WTC11 (cell line): ENCODE measurements around the gene GRM4.

Experiments
- CREM ChIP-seq: sonication (generic); formaldehyde crosslinking; IDR thresholded peaks from 2 replicates; pipeline ENCODE4 v1.8.1; 2022; ENCODE audit warnings: mild to moderate bottlenecking, missing genetic modification reagents, moderate library complexity
- CTCF ChIP-seq: fragments of 200-600 bp; IDR thresholded peaks from 2 replicates; pipeline ENCODE4 v1.8.0; 2022; ENCODE audit warnings: antibody characterized with exemption
- IRF2 ChIP-seq: sonication (generic); formaldehyde crosslinking; IDR thresholded peaks from 2 replicates; pipeline ENCODE4 v1.8.0; 2022; ENCODE audit warnings: low read depth, missing genetic modification reagents, borderline replicate concordance
- KAT7 ChIP-seq: sonication (generic); formaldehyde crosslinking; IDR thresholded peaks from 2 replicates; pipeline ENCODE4 v1.8.1; 2023; ENCODE audit warnings: missing genetic modification reagents, mild to moderate bottlenecking, borderline replicate concordance
- RORB ChIP-seq: fragments of 250-450 bp; sonication (Bioruptor Pico); IDR thresholded peaks from 2 replicates; pipeline ENCODE4 v1.9.0; 2021; ENCODE audit warnings: mild to moderate bottlenecking
- SMAD4 ChIP-seq: sonication (generic); formaldehyde crosslinking; IDR thresholded peaks from 2 replicates; pipeline ENCODE4 v1.8.0; 2022; ENCODE audit warnings: mild to moderate bottlenecking, missing genetic modification reagents
- TEAD1 ChIP-seq: sonication (generic); formaldehyde crosslinking; IDR thresholded peaks from 2 replicates; pipeline ENCODE4 v1.8.0; 2022; ENCODE audit warnings: mild to moderate bottlenecking, missing genetic modification reagents
- ZNF396 ChIP-seq: fragments of 250-450 bp; sonication (Bioruptor Pico); IDR thresholded peaks from 2 replicates; pipeline ENCODE4 v1.8.0; 2021; ENCODE audit warnings: mild to moderate bottlenecking, moderate library complexity, borderline replicate concordance
- ZNF512 ChIP-seq: sonication (generic); formaldehyde crosslinking; IDR thresholded peaks from 2 replicates; pipeline ENCODE4 v1.8.1; 2022; ENCODE audit warnings: missing genetic modification reagents, borderline replicate concordance
- TF ChIP-seq, protein P1 (sequence below): sonication (generic); formaldehyde crosslinking; IDR thresholded peaks from 2 replicates; pipeline ENCODE4 v1.8.0; 2022; ENCODE audit warnings: missing genetic modification reagents
- TF ChIP-seq, protein P2 (sequence below): sonication (generic); formaldehyde crosslinking; IDR thresholded peaks from 2 replicates; pipeline ENCODE4 v1.8.1; 2023; ENCODE audit warnings: mild to moderate bottlenecking, missing genetic modification reagents, moderate library complexity

- TF ChIP-seq IRF2 (CRISPR knock-in tag): no peak
- TF ChIP-seq ZNF512: no peak
- no peak for TF ChIP-seq TEAD1 (CRISPR knock-in tag)
- TF ChIP-seq CREM: no peak
- no peak for TF ChIP-seq CTCF
- no peak for TF ChIP-seq KAT7 (CRISPR knock-in tag)
- TF ChIP-seq, protein P1, sequence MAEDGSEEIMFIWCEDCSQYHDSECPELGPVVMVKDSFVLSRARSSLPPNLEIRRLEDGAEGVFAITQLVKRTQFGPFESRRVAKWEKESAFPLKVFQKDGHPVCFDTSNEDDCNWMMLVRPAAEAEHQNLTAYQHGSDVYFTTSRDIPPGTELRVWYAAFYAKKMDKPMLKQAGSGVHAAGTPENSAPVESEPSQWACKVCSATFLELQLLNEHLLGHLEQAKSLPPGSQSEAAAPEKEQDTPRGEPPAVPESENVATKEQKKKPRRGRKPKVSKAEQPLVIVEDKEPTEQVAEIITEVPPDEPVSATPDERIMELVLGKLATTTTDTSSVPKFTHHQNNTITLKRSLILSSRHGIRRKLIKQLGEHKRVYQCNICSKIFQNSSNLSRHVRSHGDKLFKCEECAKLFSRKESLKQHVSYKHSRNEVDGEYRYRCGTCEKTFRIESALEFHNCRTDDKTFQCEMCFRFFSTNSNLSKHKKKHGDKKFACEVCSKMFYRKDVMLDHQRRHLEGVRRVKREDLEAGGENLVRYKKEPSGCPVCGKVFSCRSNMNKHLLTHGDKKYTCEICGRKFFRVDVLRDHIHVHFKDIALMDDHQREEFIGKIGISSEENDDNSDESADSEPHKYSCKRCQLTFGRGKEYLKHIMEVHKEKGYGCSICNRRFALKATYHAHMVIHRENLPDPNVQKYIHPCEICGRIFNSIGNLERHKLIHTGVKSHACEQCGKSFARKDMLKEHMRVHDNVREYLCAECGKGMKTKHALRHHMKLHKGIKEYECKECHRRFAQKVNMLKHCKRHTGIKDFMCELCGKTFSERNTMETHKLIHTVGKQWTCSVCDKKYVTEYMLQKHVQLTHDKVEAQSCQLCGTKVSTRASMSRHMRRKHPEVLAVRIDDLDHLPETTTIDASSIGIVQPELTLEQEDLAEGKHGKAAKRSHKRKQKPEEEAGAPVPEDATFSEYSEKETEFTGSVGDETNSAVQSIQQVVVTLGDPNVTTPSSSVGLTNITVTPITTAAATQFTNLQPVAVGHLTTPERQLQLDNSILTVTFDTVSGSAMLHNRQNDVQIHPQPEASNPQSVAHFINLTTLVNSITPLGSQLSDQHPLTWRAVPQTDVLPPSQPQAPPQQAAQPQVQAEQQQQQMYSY (CRISPR knock-in tag): no peak
- TF ChIP-seq, protein P2, sequence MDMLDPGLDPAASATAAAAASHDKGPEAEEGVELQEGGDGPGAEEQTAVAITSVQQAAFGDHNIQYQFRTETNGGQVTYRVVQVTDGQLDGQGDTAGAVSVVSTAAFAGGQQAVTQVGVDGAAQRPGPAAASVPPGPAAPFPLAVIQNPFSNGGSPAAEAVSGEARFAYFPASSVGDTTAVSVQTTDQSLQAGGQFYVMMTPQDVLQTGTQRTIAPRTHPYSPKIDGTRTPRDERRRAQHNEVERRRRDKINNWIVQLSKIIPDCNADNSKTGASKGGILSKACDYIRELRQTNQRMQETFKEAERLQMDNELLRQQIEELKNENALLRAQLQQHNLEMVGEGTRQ: no peak
- TF ChIP-seq SMAD4 (CRISPR knock-in tag): no peak
- no peak for TF ChIP-seq RORB
- no peak for TF ChIP-seq ZNF396 (CRISPR knock-in tag)
Observed at GRCh38 chr6:34047913-34048867, 97.7 kb downstream of the GRM4 start.
